ENCODE data around the gene METTL9. TPM values are rescaled to one million over a fixed set of nuclear protein-coding genes. Genes with fewer than 3 reads are reported as not detected.

METTL9 gene
- total RNA-seq, 4 donors from 2014 or later: 73.5 to 231 (median 131) TPM

DNA sequence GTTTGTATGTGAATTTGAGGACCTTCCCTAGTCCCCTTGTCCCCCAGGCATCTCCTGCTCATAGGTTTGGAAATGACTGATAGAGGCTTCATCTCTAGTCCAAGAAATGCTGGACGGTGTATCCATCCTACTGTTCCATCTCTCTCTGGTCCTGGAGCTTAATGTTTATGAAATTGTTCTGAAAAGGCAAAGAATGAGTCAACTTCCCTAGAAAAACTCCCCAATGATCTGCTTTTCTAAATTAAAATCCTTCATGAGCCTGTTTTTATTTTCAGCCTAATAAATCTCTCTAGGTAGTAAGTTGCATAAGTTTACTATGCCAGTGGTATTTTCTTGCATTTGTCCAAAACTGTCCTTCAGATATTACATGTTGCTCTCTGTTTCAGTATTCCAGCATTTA is 55.1 kb downstream of the METTL9 start:
- Histone ChIP-seq H3K9me3 (no peaks in the 10 kb centered on the region), H3K27ac (peak overlapping the region; percentile 32 to 52), H3K27me3 (no peaks in the 10 kb centered on the region), H3K4me1 (no peaks in the 10 kb centered on the region), H3K36me3 (no peaks in the 10 kb centered on the region), H3K4me3 (no peak overlapping the region)
- TF ChIP-seq POLR2A (IDR thresholded peaks at IDR 0.05): no peak
- no peak for TF ChIP-seq CTCF (IDR thresholded peaks at IDR 0.05)
- no peak for DNase-seq
- intact Hi-C loops (cut with DNase I; ENCODE audit: low total_unique reads): no loop called here

DNA sequence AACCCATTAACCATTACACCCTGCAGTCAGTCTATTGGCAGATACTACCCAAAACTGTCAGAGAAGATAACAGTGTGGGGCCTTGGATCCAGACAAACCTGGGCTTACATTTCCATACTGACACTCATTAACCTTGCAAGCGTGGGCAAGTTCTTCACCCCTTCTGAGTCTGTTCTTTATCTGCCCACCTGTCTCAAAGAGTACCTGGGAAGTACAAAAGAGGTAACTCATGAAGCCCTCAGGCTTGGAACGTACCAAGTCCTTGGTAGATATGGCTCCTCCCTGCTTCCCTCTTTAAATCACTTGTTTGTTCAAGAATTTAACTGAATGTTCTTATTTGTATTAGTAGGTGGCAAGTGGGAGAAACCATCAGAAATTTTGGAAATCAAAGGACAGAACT is 55.5 kb downstream of the METTL9 start:
- H3K27ac ChIP-seq: peak overlapping the region in 1 of 2 donors; percentile 25
- TF ChIP-seq POLR2A (IDR thresholded peaks at IDR 0.05) (no peak), CTCF (IDR thresholded peaks at IDR 0.05) (no peak)
- intact Hi-C loops (cut with DNase I; ENCODE audit: low total_unique reads): no loop called here

GRCh38 chr16:21656795-21657768 is 57.7 kb downstream of the METTL9 start:
- intact Hi-C loops (cut with DNase I; ENCODE audit: low total_unique reads): no loop called here
- Histone ChIP-seq H3K27me3 (no peaks in the 10 kb centered on the region), H3K4me1 (no peaks in the 10 kb centered on the region), H3K36me3 (no peaks in the 10 kb centered on the region), H3K4me3 (no peak overlapping the region), H3K27ac (no peak overlapping the region), H3K9me3 (no peaks in the 10 kb centered on the region)
- TF ChIP-seq CTCF (IDR thresholded peaks at IDR 0.05): peak; percentile 60 to 78 (median 64)
- TF ChIP-seq POLR2A (IDR thresholded peaks at IDR 0.05): no peak
- DNase-seq: no peak

More for the DNA sequence above, 55.5 kb downstream of the METTL9 start:
- Histone ChIP-seq H3K36me3 (no peaks in the 10 kb centered on the region), H3K27me3 (no peaks in the 10 kb centered on the region), H3K9me3 (no peaks in the 10 kb centered on the region), H3K4me3 (no peak overlapping the region), H3K4me1 (no peaks in the 10 kb centered on the region)
- DNase-seq: no peak

DNA sequence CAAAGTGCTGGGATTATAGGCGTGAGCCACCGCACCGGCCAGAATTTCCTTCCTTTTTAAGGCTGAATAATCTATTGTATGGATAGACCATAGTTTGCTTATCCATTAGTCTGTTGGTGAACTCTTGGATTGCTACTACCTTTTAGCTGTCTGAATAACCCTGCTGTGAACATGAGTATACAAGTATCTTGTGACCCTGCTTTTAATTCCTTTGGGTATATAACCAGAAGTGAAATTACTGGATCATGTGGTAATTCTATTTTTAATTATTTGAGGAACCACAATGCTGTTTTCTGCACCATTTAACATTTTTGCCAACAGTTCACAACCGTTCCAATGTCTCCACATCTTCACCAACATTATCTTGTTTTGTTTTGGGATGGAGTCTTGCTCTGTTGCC is 59.7 kb downstream of the METTL9 start:
- Histone ChIP-seq H3K4me3 (no peak overlapping the region), H3K4me1 (peaks cover 0 to 5% of the 10 kb centered on the region in 2 donors), H3K9me3 (no peaks in the 10 kb centered on the region), H3K27ac (no peak overlapping the region), H3K27me3 (no peaks in the 10 kb centered on the region), H3K36me3 (no peaks in the 10 kb centered on the region)
- intact Hi-C loops (cut with DNase I; ENCODE audit: low total_unique reads): no loop called here
- no peak for TF ChIP-seq POLR2A (IDR thresholded peaks at IDR 0.05)
- no peak for DNase-seq

- Histone ChIP-seq H3K4me1 (peaks cover 0 to 7% of the 10 kb centered on the region in 2 donors), H3K36me3 (no peaks in the 10 kb centered on the region), H3K27me3 (no peaks in the 10 kb centered on the region), H3K9me3 (no peaks in the 10 kb centered on the region), H3K27ac (no peak within 1 kb of the TSS), H3K4me3 (no peak within 1 kb of the TSS)
- intact Hi-C loops (cut with DNase I; ENCODE audit: low total_unique reads): no loop called here
- no peak for TF ChIP-seq POLR2A (IDR thresholded peaks at IDR 0.05)
- TF ChIP-seq CTCF (IDR thresholded peaks at IDR 0.05): no peak
- DNase-seq: no peak
These were observed 64.7 kb downstream of the METTL9 start, which contains the start of gene OTOA for GRCh38 chr16:21663889-21664647. TSS of gene OTOA (plus strand) at chr16:21663968. CDS start at chr16:21678515, 14,547 bp downstream.

Measured in uterus (tissue), 4 donors.